IPS-20b (cell line): ENCODE measurements around the gene GRPEL1.
A peak's percentile ranks its signal among the peaks of the same experiment; 100 is the strongest.
"Not testable (repeated sequence)": the region's sequence is repeated elsewhere in the genome, so short reads cannot be mapped to it uniquely, and the experiment has no call there.

Source experiments
- H3K27ac ChIP-seq: one replicate; pipeline ENCODE4 v1.5.1; 2013; ENCODE audit warnings: low read length
- H3K27me3 ChIP-seq: 2 replicates; pipeline ENCODE4 v1.6.1; 2013; ENCODE audit warnings: mild to moderate bottlenecking, low read length, inconsistent platforms; ENCODE audit not compliant: insufficient read depth
- H3K36me3 ChIP-seq: 2 replicates; pipeline ENCODE4 v1.6.1; 2013; ENCODE audit warnings: low read depth, mild to moderate bottlenecking, inconsistent platforms, low read length, moderate library complexity; ENCODE audit not compliant: insufficient read depth
- H3K4me1 ChIP-seq: 2 replicates; pipeline ENCODE4 v1.6.1; 2013; ENCODE audit warnings: mild to moderate bottlenecking, control low read depth, inconsistent platforms, low read length, moderate library complexity; ENCODE audit not compliant: insufficient read depth
- H3K4me3 ChIP-seq: 2 replicates; pipeline ENCODE4 v1.5.1; 2013; ENCODE audit warnings: mild to moderate bottlenecking, low read length, inconsistent platforms
- H3K9ac ChIP-seq: 2 replicates; pipeline ENCODE4 v1.6.1; 2013; ENCODE audit warnings: low read depth, mild to moderate bottlenecking, inconsistent platforms, low read length, moderate library complexity
- H3K9me3 ChIP-seq: 2 replicates; pipeline ENCODE4 v1.6.1; 2013; ENCODE audit warnings: mild to moderate bottlenecking, low read depth, low read length, inconsistent platforms; ENCODE audit not compliant: insufficient read depth

Gene GRPEL1

GRCh38 chr4:7104366-7105031, 36.6 kb upstream of the GRPEL1 start:
- no peak overlapping the region for H3K9ac ChIP-seq

GRCh38 chr4:7103607-7104365, 35.9 kb upstream of the GRPEL1 start:
- Histone ChIP-seq H3K4me1 (no peaks in the 10 kb centered on the region; the same call in 1 of the 2 replicates), H3K27me3 (peaks cover 32% of the 10 kb centered on the region), H3K27ac (no peak overlapping the region), H3K9ac (no peak overlapping the region), H3K4me3 (peak overlapping the region; percentile 86), H3K9me3 (no peaks in the 10 kb centered on the region), H3K36me3 (no peaks in the 10 kb centered on the region)

More at GRCh38 chr4:7104366-7105031, 36.6 kb upstream of the GRPEL1 start:
- Histone ChIP-seq H3K9me3 (no peaks in the 10 kb centered on the region), H3K36me3 (no peaks in the 10 kb centered on the region), H3K27me3 (peaks cover 32% of the 10 kb centered on the region), H3K4me3 (no peak overlapping the region), H3K27ac (no peak overlapping the region), H3K4me1 (no peaks in the 10 kb centered on the region; the same call in 1 of the 2 replicates)

GRCh38 chr4:7103031-7103606, 35.3 kb upstream of the GRPEL1 start:
- Histone ChIP-seq H3K27ac (no peak overlapping the region), H3K27me3 (peaks cover 39% of the 10 kb centered on the region), H3K36me3 (no peaks in the 10 kb centered on the region), H3K4me1 (no peaks in the 10 kb centered on the region; the same call in 1 of the 2 replicates), H3K4me3 (peak overlapping the region; percentile 86), H3K9ac (peak overlapping the region; percentile 56; the same call in 1 of the 2 replicates), H3K9me3 (no peaks in the 10 kb centered on the region)

GRCh38 chr4:7102516-7102909, 34.6 kb upstream of the GRPEL1 start:
- H3K27me3 ChIP-seq = peaks cover 45% of the 10 kb centered on the region
- not testable (repeated sequence) for H3K9ac ChIP-seq, H3K9me3 ChIP-seq, H3K4me1 ChIP-seq, H3K36me3 ChIP-seq, H3K27ac ChIP-seq
- H3K4me3 ChIP-seq = peak overlapping the region; percentile 86

- Histone ChIP-seq H3K4me3 (peak overlapping the region; percentile 86), H3K27me3 (peaks cover 51% of the 10 kb centered on the region), H3K36me3 (no peaks in the 10 kb centered on the region), H3K27ac (no peak overlapping the region), H3K9me3 (no peaks in the 10 kb centered on the region), H3K4me1 (no peaks in the 10 kb centered on the region; the same call in 1 of the 2 replicates), H3K9ac (peak overlapping the region; percentile 36; the same call in 1 of the 2 replicates)
Observed at GRCh38 chr4:7101692-7102515, 34.0 kb upstream of the GRPEL1 start.

GRCh38 chr4:7096236-7096635, 28.4 kb upstream of the GRPEL1 start:
- H3K27me3 ChIP-seq = peaks cover 78% of the 10 kb centered on the region
- H3K9me3 ChIP-seq = no peaks in the 10 kb centered on the region
- H3K36me3 ChIP-seq = no peaks in the 10 kb centered on the region
- no peak overlapping the region for H3K9ac ChIP-seq
- no peak overlapping the region for H3K4me3 ChIP-seq
- no peak overlapping the region for H3K27ac ChIP-seq
- no peaks in the 10 kb centered on the region for H3K4me1 ChIP-seq

GRCh38 chr4:7095611-7096155, 27.8 kb upstream of the GRPEL1 start:
- Histone ChIP-seq H3K9me3 (no peaks in the 10 kb centered on the region), H3K27ac (no peak overlapping the region), H3K27me3 (peaks cover 81% of the 10 kb centered on the region), H3K4me1 (no peaks in the 10 kb centered on the region), H3K4me3 (no peak overlapping the region), H3K9ac (no peak overlapping the region), H3K36me3 (no peaks in the 10 kb centered on the region)

GRCh38 chr4:7094916-7095315, 27.1 kb upstream of the GRPEL1 start:
- no peak overlapping the region for H3K27ac ChIP-seq
- H3K36me3 ChIP-seq = no peaks in the 10 kb centered on the region
- no peak overlapping the region for H3K9ac ChIP-seq
- H3K27me3 ChIP-seq = peaks cover 84% of the 10 kb centered on the region
- H3K4me3 ChIP-seq = no peak overlapping the region
- no peaks in the 10 kb centered on the region for H3K4me1 ChIP-seq
- H3K9me3 ChIP-seq = no peaks in the 10 kb centered on the region

- Histone ChIP-seq H3K27me3 (peaks cover 95% of the 10 kb centered on the region), H3K36me3 (no peaks in the 10 kb centered on the region), H3K4me1 (no peaks in the 10 kb centered on the region), H3K9me3 (peaks cover 3% of the 10 kb centered on the region; the same call in 1 of the 2 replicates), H3K9ac (no peak overlapping the region), H3K27ac (no peak overlapping the region), H3K4me3 (no peak overlapping the region)
Observed at GRCh38 chr4:7092026-7092425, 24.2 kb upstream of the GRPEL1 start.

GRCh38 chr4:7089213-7089986, 21.5 kb upstream of the GRPEL1 start:
- Histone ChIP-seq H3K4me3 (no peak overlapping the region), H3K4me1 (no peaks in the 10 kb centered on the region), H3K27ac (no peak overlapping the region), H3K36me3 (no peaks in the 10 kb centered on the region), H3K9ac (no peak overlapping the region), H3K9me3 (peaks cover 18% of the 10 kb centered on the region; the same call in 1 of the 2 replicates), H3K27me3 (peaks cover 82% of the 10 kb centered on the region)
